Activated CD4-positive, CD25-positive, alpha-beta regulatory T cell treated with anti-CD3 and anti-CD28 coated beads, Interleukin-2, amount 50 U/mL, for 16 hours (primary cell): ENCODE measurements around the gene BHLHE40.

Experiments used
- DNase-seq: peaks from one replicate; pipeline ENCODE4 v3.0.0-alpha.2; 2020; ENCODE audit warnings: low read depth, low spot score

The BHLHE40 gene

DNA sequence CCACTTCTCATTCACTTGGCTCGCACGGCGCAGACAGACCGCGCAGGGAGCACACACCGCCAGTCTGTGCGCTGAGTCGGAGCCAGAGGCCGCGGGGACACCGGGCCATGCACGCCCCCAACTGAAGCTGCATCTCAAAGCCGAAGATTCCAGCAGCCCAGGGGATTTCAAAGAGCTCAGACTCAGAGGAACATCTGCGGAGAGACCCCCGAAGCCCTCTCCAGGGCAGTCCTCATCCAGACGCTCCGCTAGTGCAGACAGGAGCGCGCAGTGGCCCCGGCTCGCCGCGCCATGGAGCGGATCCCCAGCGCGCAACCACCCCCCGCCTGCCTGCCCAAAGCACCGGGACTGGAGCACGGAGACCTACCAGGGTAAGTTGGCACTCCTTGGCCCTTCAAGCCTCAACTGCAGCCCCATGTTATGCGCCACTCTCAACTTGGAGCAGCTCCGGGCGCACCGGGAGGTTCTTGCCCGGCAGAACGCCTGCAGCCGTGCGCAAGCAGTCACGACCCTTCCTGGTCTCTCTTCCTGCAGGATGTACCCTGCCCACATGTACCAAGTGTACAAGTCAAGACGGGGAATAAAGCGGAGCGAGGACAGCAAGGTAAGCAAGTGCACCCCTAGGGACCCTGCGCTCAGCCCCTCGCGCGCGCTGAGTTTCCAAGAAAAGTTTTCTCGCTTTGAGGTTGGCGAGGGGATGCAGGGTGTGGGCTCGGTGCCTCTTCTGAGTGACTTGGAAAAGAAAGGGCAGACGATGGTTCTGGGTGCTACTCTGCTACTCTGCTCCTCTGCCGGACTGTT lies at the start of gene BHLHE40:
BHLHE40 (plus strand) TSS at position 10 of the 801 bp plus-strand sequence; CDS start at position 292, 282 bp downstream.
- no peak for DNase-seq

DNA sequence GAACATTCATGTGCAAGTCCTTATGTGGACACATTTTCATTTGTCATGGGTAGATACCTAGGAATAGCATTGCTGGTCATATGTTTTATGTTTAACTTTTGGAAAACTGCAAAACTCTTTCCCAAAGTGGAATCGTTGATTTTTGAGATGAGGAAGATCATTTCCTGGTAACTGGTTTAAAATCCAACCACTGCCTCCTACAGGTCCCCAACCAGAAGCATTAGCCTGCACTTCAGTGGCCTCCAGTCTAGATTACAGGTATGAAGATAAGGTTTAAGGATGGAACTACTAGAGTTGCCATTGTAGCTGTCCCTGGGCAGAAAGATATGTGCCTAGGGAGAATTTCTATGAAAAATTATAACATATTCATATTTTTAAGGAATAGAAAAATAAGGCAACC lies 48.7 kb upstream of the BHLHE40 start:
- no peak for DNase-seq

DNA sequence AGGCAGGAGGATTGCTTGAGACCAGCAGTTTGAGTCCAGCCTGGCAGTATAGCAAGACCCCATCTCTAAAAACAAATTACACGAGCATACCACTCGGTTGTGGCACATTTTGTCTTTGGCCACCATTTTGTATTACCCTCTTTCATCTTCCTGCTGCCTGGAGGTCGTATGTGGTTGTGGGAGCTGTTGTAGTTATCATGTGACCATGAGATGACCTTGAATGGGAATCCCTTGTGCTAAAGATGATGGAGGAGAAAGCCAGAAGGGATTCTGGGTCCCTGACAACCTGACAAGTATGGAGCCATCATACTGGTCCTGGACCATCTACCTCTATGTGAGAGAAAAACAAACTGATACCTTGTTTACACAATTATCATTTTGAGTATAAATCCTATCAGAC lies 45.2 kb upstream of the BHLHE40 start:
- DNase-seq = no peak

DNA sequence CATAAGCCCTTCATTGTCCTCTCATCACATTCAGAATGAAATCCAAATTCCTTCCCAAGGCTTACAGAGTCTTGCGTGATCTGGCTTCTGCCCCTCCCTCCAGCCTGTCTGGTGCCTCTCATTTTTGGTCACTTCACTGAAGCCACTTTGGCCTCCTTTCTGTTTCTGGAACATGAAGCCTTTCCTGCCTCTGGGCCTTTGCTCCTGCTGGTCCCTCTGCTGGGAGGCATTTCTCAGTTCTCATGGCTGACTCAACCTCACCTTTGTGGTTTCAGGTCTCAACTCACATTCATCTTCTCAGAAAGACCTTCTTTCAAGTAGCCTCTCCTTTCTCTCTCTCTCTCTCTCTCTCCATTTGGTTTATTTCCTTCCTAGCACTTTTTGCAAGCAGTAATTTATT lies 43.9 kb upstream of the BHLHE40 start:
- DNase-seq = no peak

DNA sequence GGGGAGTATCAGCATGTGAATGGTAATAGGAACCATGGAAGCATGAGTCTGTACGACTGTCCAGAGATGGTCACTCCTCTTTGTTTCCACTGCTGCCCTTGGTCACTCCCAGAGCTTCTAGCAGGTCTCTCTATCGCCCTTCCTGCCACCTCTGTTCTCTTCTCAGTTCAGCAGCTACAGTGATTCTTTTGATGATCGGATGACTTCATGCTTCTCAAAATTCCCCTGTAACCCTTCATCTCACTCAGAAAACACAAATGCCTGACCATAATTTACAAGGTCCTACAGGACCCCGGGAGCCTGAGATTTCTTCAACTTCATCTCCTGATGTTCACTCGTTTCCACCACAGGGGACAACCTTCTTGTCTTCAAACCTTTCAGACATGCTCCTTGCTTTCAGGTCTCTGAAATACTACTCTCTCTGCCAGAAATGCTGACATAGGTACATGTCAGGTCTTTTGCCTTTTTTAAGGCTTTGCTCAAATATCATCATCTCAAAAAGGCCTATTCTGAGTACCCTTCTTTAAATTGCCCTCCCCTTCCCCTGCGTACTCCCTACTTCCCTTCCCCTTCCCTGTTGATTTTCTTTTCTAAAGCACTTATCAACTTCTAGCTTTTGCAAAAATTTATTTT lies 42.1 kb upstream of the BHLHE40 start:
- no peak for DNase-seq

DNA sequence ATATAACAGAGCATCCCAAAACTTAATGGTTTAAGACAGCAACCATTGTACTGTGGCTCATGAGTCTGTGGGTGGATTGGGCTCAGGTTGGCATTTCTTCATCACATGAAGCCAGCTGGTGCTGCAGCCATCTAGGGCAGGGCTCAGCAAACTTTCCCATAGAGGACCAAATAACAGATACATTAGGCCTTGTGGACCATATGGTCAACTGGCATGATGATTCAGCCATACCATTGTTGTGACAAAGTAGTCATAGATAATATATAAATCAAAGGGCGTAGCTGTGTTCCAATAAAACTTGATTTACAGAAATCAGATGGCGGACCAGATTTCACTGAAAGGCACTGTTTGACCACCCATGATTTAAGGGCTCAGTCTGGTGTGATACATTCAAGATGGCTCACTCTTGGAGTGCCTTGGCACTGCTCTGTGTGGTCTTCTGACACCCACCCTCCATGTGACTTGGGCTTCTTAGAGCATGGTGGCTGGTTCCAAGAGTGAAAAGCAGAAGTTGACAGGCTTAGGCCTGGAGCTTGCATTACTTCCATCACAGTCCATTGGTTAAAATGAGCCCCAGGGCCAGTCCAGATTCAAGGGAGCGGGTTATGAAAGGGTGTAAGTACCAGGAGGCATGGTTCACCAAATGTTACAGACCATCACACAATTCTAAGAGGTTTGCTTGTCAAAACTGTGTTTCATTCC lies 40.8 kb upstream of the BHLHE40 start:
- no peak for DNase-seq

DNA sequence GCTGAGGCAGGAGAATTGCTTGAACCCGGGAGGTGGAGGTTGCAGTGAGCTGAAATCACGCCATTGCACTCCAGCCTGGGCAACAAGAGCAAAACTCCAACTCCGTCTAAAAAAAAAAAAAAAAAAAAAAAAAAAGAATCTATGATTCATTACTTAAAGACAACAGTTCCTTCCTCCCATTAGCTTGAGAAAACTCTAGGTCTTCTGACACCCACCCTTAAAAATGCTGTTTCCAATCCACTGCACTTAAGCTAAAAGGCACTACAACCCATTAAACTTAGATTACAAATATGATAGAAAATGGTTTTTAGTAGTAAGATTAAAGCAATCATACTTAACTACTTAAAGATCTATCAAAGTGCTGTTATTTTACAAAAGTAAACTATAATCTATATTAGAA lies 40.0 kb upstream of the BHLHE40 start:
- DNase-seq = no peak

DNA sequence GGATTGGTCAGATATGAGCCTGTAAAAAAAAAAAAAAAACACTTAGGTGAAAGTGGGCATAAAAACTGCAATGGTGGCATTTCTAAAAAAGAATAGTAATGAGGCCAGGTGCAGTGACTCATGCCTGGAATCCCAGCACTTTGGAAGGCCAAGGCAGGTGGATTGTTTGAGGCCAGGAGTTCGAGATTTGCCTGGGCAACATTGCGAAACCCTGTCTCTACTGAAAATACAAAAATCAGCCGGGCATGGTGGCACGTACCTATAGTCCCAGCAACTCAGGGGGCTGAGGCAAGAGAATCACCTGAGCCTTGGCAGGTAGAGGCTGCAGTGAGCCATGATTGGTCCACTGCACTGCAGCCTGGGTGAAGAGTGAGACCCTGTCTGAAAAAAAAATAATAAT lies 38.3 kb upstream of the BHLHE40 start:
- DNase-seq = no peak

DNA sequence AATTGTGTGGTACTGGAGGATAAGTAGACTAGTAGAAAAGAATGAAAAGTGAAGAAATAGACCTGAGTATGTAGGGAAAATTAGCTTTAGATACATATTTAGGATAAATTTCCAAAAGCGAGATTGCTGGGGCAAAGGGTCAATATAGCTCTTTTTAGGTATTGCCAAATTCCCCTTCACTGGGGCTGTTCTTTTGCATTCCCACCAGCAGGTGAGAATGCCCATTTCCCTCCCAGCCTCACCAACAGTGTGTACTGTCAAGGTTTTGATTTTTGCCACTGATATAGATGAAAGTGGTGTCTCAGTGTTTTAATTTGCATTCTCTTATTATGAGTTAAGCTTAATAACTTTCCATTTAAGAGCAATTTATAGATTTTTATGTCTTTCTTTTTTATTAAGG lies 35.7 kb upstream of the BHLHE40 start:
- DNase-seq = no peak

DNA sequence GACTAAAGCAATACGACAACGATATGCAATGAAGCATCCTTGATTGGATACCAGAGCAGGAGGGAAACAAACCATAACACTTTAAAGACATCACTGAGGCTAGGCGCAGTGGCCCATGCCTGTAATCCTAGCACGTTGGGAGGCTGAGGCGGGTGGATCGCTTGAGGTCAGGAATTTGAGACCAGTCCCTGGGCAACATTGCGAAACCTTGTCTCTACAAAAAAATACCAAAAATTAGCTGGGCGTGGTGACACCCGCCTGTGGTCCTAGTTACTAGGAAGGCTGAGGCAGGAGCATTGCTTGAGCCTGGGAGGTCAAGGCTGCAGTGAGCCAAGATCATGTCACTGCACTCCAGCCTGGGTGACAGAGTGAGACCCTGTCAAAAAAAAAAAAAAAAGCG lies 33.9 kb upstream of the BHLHE40 start:
- DNase-seq = no peak

DNA sequence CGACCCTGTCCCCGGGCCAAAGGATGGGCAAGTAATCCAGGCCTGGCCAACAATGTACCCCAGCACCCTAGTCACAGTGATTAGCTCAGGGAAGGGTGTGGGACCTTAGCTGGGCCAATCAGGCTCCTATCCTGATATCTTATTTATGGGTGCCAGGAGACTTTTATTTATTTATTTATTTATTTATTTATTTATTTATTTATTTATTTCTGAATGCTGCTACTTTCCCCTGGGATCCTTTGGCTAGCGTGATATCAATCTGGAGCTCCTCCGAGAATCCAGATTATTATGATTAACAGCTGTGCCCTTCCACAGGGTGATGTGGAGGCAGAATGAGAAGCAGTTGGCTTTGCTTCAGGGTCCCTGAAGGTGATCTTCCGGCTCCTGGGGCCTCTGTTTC lies 32.2 kb upstream of the BHLHE40 start:
- DNase-seq = no peak

DNA sequence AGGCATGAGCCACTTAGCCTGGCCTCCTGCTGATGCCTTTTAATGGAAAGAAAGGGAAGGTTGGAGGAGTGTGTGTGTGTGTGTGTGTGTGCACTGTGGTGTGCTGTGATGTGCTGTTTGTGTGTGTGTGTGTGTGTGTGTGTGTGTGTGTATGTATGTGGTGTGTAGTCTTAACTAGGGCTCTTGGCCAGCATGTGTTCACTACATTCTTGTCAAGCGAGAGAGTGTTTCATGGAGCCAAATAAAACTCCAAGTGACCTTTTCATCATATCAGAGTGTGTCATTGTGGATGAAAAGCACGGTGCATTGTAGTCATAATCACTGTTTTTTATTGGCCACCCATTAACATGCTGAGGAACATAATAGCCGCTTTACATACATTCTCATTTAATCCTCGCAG lies 30.8 kb upstream of the BHLHE40 start:
- DNase-seq = no peak

DNA sequence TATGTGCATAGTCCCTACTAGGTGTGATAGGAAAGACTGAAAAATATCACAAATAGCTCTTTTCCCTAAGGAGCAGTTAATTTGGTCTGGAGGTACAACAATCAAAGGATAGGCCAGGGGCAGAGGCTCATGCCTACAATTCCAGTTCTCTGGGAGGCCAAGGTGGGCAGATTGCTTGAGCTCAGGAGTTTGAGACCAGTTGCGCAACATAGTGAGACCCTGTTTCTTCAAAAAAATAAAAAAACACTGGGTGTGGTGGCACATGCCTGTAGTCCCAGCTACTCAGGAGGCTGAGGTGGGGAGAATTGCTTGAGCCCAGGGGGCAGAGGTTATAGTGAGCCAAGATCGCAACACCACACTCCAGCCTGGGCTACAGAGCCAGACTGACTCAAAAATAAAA lies 30.2 kb upstream of the BHLHE40 start:
- no peak for DNase-seq

DNA sequence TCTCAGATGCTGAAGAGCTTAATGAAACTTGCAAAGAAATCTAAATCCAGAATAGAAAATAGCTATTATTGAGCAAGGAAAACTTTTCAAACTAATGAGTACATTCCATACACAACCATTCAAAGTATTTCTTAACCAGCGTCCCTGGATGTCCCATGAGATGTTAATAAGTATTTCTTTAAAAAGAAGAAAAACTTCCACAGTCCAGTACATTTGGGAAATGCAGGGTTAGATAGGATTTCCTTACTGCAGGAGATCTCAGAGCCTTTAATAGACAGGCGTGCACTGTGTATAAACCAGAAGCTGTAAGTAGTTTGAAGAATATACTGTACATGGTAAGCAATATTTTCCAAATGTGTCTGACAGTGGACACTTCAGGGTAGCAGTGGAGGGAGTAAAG lies 29.6 kb upstream of the BHLHE40 start:
- DNase-seq = no peak

DNA sequence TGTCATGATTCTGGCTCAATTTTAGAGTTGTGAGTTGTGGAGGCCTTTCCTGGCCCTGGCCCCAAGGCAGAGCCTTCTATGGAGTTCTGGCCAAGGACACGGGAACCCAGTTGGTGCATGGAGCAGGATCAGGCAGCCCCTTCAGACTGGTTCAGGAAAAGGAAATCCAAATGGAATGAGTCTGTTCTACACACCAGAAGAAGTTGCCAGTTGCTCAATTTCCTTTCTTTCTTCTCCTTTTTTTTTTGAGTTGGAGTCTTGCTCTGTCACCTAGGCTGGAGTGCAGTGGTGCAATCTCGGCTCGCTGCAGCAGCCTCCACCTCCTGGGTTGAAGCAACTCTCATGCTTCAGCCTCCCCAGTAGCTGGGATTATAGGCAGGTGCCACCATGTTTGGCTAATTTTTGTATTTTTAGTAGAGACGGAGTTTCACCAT lies 28.9 kb upstream of the BHLHE40 start:
- no peak for DNase-seq

DNA sequence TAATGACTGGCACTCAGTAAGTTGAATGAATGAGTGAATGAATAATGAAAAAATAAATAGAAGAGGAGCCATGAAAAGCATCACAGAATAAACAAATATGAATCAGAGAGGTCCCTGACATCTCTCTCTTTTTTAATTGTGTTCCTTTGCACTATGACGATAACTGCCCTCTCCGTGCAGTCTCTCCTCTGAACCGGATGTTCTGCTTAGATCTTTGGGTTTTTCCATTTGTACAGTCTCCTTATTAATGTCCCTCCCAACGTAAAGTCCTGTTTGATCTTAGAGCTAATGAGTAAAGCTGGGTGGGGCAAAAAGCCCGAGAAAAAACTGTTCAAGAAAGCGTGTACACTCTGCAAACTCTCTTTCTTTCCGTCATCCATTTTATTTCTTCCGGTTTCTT lies 28.3 kb upstream of the BHLHE40 start:
- no peak for DNase-seq

DNA sequence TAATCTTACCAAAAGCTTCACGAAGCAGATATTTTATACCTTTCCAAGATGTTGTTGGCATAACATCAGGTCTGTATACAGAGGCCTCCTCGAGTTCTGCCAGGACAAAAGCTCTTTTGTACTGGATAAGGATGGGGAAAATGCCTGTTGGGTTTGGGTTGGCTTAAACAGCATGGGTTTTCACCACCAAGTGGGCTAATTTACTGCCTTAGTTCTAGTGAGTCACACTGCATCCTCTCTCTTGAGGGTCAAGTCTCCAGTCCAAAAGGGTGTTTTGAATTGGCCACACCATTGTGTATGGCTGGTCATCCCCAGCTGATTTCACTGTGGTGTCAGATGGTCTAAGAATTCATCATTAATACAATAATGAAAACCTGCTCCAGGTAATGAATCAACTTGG lies 26.1 kb upstream of the BHLHE40 start:
- DNase-seq = no peak

DNA sequence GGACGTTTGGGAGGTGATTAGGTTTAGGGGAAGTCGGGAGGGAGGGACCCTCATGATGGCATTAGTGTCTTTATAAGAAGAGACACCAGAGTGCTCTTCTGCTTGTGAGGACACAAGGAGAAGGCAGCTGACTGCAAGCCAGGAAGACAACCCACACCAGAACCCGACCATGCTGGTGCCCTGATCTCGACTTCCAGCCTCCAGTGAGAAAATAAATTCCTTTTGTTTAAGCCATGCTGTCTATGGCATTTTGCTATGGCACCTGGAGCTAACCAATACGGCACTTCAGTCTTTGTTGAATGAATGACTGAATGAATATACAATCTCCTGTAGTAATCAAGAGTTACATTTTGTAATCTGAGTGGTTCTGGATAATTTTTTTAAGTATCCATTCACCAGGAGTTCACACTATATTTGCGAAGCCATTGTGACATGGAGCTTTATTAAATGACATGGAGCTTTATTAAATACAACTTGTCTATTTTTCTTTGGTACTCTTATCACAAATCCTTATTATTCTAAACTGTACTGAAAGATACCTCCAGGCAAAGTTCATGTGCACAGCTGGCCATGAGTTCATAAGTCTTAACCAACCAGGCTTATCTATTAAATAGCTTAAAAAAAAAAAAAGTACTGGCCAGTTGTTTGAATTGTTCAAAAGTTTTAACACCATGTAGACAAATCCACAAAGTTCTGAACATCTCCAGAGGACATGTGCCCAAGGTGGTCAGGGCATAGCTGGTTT lies 24.8 kb upstream of the BHLHE40 start:
- no peak for DNase-seq

DNA sequence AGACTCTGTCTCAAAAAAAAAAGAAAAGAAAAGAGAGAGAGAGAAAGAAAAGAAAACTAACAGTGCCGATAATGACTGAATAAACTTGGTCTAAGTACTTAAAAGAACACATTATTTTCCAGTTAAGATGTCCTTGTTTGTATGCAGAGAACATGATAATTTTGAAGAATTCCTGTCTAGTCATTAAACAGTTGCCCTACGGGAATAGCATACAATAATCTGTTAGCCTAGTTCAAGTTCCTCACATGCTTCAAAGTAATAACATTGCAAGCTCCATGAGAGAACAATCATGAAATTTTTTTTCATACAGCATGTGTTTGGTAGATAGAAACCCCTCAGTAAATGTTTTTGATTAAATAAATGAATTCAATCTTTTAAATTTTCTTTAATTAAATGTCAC lies 23.1 kb upstream of the BHLHE40 start:
- no peak for DNase-seq

DNA sequence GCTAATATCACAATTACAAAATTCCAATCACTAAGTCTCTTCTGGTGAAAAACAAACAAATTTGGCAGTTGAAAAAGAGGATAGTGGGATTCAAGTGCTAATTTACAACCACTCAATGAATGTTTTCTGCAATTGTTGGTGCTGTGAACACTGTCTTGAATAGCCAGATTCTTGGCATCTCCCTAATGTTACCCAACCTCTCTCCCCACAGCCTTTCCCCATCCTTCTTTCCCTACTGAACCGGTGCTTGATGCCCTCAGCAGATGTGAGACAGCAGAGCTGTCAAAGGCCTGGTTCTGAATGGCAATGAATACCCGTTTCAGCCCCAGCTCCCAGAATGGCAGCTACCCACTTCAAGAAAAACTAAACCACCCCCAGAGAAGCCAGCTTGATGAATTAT lies 22.5 kb upstream of the BHLHE40 start:
- no peak for DNase-seq

DNA sequence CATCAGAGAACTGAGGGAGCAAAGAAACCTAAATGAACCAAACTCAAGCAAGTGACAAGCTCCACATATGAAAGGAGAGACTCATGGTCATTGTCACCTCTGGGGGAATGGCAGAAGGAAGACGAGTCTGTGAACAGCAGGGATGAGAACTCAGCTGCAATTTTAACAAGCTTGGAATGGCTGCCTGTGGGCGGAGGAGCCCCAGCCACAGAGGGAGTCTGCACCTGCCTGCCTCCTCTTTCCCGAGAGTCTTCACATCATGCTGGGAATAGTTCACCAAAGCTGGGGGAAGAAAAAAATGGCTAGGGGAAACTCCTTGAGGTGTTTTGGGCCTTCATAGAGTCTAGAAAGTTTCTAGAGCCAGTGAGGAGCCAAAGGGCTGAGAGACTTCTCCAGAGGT lies 21.3 kb upstream of the BHLHE40 start:
- DNase-seq = no peak

DNA sequence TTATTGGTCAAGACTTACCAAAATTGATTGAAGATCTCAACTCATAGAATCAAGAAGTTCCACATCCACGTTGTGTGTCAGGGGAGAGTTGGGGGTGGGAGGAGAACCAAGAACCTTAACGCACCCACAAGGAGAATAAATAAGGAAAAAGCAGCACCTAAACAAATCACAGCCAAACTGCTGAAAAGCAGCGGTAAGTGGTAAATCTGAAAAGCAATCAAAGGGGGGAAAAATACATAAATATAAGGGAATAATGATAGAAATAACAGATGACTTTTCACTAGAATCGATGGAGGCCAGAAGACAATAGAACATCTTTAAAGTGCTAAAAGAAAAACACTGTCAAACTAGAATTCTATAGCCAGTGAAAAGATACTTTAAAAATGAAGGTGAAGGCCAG lies 20.1 kb upstream of the BHLHE40 start:
- DNase-seq = no peak
